ENCODE data around the gene CAMK2B.

CAMK2B gene

DNA sequence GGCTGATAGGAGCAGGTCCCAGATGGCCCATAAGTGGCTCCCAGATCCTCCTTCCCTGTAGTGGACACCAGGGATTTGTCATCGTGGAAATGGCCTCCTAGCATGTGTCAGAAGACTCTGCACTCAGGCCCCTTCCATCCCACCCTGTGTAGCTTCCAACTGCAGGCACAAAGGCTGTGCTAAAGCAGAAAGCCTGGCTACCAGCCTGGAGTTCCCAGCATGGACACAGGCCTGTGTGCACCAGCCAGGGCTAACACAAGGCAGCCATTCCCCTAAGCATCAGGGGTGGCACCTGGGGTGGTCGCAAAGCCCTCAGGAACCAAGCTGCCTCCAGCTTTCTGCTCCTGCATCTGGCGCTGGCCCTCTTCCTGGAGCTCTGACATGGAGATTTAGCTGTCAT, 4.5 kb upstream of the CAMK2B start:
- DNase-seq = no peak

GRCh38 chr7:44329081-44329480, 3.7 kb upstream of the CAMK2B start:
- DNase-seq = no peak

DNA sequence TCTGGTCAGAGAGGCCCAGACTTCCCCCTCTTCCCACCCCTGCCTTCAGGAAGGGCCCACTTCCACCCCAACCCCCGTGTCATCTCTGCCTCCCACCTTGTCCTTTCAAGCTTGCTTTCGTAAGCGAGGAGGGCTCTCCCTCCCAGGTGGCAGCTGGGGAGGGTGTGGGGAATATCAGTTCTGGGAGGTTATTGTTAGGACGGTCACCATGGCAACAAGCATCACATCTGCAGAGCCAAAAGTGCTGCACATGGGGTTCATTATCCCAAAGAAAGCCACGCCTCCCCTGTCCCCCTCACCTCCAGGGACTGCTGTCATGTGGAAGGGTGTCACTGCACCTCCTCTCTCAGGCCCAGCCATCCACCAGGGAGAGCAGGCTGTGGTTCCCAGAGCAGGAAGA, 2.6 kb upstream of the CAMK2B start:
- no peak for DNase-seq

GRCh38 chr7:44326261-44327125, 1.1 kb upstream of the CAMK2B start:
- no peak for DNase-seq

- no peak for DNase-seq
Observed at GRCh38 chr7:44325811-44326241, 432 bp upstream of the CAMK2B start.

DNA sequence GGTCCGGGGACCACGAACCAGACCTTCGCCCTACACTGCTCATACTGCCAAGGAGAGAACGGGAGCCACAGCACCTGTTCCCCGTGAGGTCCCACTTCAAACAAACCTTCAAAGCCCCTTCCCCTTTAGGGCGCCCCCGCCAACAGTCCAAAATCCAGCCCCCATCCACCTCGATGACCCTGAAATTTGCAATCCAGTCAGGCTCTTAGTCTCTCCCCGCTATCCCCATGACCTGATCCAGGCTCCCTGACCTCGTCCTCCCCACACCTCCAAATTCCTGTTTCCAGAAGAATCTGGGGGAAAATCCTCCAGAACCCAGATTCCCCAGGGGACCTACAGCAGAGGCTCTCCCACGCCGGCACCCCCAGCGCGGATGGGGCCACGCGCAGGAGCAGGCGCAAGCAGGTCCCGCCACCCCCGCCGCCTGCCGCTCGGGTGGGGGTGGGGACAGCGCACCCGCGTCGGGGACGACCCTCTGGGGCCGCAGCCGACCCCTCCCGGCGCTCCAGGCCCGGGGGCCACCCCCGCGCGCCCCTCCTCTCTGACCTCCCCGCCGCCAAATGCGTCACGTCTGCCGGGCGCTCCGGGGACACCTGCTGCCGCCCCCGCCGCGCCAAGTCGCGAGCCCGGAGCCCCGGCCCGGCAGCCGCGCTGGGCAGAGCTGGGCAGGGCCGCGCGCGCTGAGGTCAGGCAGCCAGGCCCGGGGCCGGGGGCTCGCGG, 753 bp downstream of the CAMK2B start:
- no peak for DNase-seq

DNA sequence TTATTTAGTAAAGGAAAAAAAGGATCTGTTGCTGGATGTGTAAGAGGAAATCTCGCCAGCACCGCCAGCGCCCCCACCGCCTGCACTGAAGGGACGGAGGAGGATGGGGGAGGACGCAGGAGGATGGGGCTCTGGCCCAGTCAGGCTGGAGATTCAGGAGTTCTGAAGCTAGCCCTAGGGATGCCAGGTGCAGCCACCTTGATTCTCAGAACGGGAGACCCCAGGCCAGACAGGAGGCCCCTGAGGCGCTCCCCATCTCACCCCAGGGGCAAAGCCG, 1.3 kb downstream of the CAMK2B start:
- no peak for DNase-seq

DNA sequence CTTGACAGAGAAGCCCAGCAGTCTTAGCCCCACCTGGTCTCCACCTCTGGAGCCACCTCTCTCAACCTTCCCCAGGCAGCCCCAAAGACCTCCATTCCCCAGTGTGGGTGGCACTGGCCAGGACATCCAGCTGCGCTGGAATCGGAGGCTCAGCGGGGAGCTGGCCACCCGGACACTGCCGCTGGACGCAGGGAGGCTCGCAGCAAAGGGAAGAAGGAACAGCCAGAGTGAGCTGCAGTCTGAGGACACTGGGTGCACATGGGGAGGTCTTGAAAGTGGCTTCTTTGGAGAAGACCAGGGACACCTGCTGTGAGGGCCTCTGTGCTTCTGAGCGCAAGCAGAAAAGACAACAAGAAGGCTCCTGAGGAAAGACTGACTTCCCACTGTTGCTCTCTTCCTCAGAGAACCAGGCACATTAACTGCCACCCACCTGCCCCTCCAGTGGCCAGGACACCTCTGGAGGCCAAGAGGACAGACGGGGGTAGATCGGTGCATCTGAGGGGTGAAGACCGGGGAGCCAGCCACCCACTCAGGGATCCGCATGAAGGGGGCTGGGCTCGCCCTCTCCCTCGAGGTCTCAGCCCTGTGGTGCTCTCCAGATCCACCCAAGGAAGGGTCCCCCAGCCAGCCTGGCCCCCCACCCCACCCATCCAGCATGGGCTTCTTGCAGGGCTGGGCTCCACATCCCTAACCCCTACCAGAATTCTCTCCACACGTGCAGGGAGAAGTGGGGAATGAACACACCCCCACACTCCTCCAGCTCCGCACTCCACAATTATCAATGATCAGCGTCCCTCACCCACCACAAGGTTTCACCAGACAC, 1.8 kb downstream of the CAMK2B start:
- DNase-seq = no peak

DNA sequence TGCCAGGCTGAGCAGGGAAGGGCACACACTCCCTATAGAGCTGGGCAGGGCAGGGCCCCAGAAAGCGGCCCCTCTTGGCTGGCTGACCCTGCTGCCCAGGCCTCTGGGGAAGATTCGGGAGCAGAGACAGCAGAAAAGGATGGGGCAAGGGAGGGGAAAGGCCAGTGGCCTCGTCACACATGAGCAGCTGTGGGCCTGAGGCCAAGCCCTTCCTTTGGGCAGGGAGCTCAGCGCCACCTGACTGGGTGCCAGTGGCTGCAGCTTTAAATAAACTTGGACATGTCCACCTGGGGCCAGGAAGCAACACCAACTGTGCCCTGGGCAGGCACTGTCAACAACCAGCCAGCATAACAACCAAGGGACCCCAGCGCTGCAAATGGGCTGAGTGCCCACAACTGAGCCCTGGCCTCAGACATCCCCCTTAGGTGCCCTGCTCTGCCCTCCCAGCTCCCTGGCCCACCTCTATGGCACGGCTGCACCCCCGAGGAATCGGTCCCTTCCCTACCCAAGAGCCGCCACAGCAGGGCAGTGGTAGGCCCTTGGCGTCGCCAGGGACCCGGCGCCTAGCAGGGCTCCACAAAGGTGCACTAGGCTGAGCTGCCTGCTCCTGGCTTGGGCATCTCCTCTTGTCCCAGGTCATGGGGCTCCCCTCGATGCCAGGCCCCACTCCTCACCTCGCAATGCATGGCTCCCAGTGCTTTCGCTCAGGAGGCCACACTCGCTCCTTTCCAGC, 2.6 kb downstream of the CAMK2B start:
- no peak for DNase-seq

GRCh38 chr7:44321796-44322195, 3.6 kb downstream of the CAMK2B start:
- no peak for DNase-seq

DNA sequence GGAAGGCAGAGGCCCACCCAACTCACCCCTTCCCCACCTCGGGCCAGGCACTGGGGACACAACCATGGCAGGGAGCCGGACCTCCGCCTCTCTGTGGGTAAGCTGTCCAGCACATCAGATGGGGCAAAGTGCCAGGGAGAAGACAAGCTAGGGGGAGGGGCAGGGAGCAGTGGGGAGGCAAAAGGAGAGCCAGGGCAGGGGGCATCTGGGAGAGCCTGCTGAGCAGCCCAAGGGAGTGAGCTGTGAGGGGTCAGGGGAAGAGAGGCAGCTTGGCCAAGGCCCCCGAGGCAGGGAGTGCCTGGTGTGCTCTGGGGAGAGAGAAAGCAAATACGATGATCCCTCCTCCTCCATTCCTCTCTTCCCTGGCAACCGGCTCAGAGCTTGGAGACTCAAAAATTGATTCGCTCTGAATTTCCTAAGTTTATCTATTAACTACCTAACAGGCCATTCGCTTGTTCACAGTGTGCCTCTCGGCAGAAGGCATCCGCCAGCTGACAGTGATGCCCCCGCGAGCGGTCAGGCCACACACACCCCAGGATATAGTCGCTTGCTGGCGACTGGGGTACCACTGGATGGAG, 4.5 kb downstream of the CAMK2B start:
- no peak for DNase-seq

- DNase-seq = no peak
Observed at GRCh38 chr7:44320141-44320540, 5.3 kb downstream of the CAMK2B start.

- DNase-seq = no peak
Observed at GRCh38 chr7:44318332-44318731, 7.1 kb downstream of the CAMK2B start.

- DNase-seq = no peak
Observed at GRCh38 chr7:44315301-44315903, 10.0 kb downstream of the CAMK2B start.

DNA sequence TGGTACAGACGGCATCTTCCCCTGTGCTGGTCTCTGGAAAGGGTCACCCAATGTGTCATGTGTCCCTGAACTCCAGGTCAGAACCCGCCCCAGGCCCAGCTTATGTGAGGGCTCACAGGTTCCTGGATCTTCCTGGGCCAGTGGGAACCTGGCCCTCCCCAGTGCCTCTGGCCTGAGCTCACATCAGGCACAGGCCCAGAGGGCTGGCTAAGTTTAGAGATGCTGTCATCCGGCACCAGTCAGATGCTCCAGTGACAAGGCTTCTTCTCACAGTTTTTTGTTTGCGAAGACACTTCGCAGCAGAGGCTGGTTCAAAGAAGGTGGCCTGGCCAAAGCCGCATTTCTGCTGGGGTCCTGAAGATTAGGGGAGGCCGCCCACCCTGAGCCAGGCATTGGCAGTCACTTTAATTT, 11.8 kb downstream of the CAMK2B start:
- DNase-seq = no peak

DNA sequence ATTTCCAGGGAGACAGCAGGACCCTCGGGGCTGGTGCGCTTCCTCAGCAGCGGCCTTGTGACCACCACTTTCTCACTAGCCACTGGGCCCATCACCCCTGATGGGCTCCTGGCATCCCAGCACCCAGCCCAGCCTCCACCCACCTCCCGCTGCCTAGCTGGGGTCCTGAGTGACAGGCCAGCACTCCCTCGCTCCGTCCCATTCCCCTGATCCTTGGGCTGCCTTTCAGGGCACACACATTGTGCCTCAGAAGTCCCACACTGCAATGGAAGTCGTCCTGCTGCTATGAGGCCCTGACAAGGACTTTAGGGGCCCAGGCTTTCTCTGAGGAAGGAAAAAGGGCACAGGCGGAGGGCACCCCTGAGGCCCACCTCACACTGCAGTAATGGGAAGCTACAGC, 12.4 kb downstream of the CAMK2B start:
- no peak for DNase-seq

GRCh38 chr7:44311561-44312495, 13.6 kb downstream of the CAMK2B start:
- DNase-seq = no peak

GRCh38 chr7:44310221-44310848, 15.1 kb downstream of the CAMK2B start:
- DNase-seq = no peak

GRCh38 chr7:44309271-44310091, 15.9 kb downstream of the CAMK2B start:
- DNase-seq = no peak

All from NCI-H446 (cell line).